ENCODE data around the gene FAM107B. TPM values are rescaled to one million over a fixed set of nuclear protein-coding genes. Genes with fewer than 3 reads are reported as not detected.

Gene FAM107B
- total and polyA plus RNA-seq, 2 of the 4 experiments (the other 2 are of a cell fraction): 26.4 to 27.1 TPM

DNA sequence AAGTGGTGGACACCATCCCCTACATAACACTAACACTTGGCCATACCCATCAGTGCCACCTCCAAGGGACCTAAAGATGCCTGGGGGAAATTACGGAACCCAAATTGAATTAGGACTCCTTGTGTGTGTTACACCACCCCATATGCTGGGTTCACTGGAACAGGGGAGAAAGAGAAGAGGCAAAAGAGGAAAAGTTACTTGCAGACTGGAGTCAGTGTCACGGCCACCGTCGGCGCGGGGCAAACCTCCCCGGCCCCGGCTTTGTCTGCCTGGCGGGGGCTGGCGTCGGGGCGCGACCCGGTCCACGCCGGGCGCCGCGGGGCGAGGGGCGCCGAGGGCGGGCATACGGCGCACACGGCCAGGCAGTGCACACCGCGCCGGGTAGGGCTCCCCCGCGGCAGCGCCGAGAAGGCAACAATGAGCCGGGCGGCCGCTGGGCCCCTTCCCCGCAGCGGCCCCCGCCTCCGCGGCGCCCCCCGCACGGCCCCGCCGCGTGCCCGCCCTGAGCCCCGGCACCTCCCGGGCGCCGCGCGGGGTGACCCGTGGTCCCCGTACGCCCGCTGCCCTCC is 171.1 kb downstream of the FAM107B start:
- Histone ChIP-seq H3K23ac (ENCODE audit: low read depth, low read length) (peak overlapping the region; percentile 74), H3K4me2 (ENCODE audit: low read depth, low read length) (peak overlapping the region; percentile 84), H3K27me3 (ENCODE audit: control insufficient read depth, insufficient read depth, low read length) (no peaks in the 10 kb centered on the region), H4K91ac (ENCODE audit: insufficient read depth, low read depth, low read length) (peak overlapping the region; percentile 85), H4K5ac (ENCODE audit: low read depth, low read length) (peak overlapping the region; percentile 40; the same call in 1 of the 2 replicates), H3K27ac (ENCODE audit: insufficient read depth, low read length) (peak overlapping the region; percentile 94), H3K14ac (replicated peaks; ENCODE audit: low read depth, low read length) (peak overlapping the region; percentile 66), H2AK9ac (replicated peaks; ENCODE audit: low read depth, low read length, poor library complexity) (peak overlapping the region; percentile 60), H2AFZ (replicated peaks; ENCODE audit: low read length, poor library complexity) (peak overlapping the region; percentile 82), H3K18ac (ENCODE audit: low read depth, low read length) (peak overlapping the region; percentile 84; the same call in 1 of the 2 replicates), H2AK5ac (ENCODE audit: low read depth, low read length) (peak overlapping the region; percentile 59), H2BK15ac (ENCODE audit: low read depth, low read length) (peak overlapping the region; percentile 51; the same call in 2 of the 3 replicates), H3K4me1 (ENCODE audit: control insufficient read depth, insufficient read depth, low read length) (peaks cover 9% of the 10 kb centered on the region), H2BK120ac (ENCODE audit: low read depth, low read length) (peak overlapping the region; percentile 48), H3K4ac (ENCODE audit: low read depth, low read length) (peak overlapping the region; percentile 88), H3K9ac (ENCODE audit: low read depth, low read length) (peak overlapping the region; percentile 94), H3K9me1 (ENCODE audit: insufficient read depth, low read length) (peaks cover 31% of the 10 kb centered on the region), H4K20me1 (ENCODE audit: insufficient read depth, low read length) (peaks cover 47% of the 10 kb centered on the region), H3K9me3 (ENCODE audit: control insufficient read depth, insufficient read depth, low read length) (no peaks in the 10 kb centered on the region), H2BK5ac (ENCODE audit: low read depth, low read length, poor library complexity, severe bottlenecking) (peak overlapping the region; percentile 34), H4K8ac (ENCODE audit: low read depth in 2 of 2, low read length in 2 of 2) (peak overlapping the region; percentile 11 to 71; a peak in 2 of 4 replicates), H3K36me3 (ENCODE audit: control insufficient read depth, insufficient read depth, low read length) (peaks cover 24% of the 10 kb centered on the region), H3K56ac (ENCODE audit: extremely low read depth, insufficient read depth, low read length) (peak overlapping the region; percentile 95), H3K4me3 (ENCODE audit: insufficient read depth, low read depth, low read length) (peak overlapping the region; percentile 99), H3K79me1 (ENCODE audit: low read depth in 1 of 2, low read length in 2 of 2) (peaks cover 0 to 59% of the 10 kb centered on the region in 2 experiments; a peak in 2 of 4 replicates), H2BK20ac (ENCODE audit: low read depth, low read length) (peak overlapping the region; percentile 13)
- BruUV-seq (replicated peaks): no TSS peak
- DNase-seq (no peak), ATAC-seq (ENCODE audit: low read depth) (peak; percentile 42)
- TF ChIP-seq POLR2A (IDR thresholded peaks at IDR 0.05; ENCODE audit: low read depth, low read length): no peak
- TF ChIP-seq FOS (IDR thresholded peaks at IDR 0.05; ENCODE audit: low read depth, low read length): no peak
- TF ChIP-seq MAZ (IDR thresholded peaks at IDR 0.05; ENCODE audit: borderline replicate concordance, low read depth, low read length): no peak
- TF ChIP-seq USF2 (IDR thresholded peaks at IDR 0.05; ENCODE audit: low read depth, low read length): no peak
- TF ChIP-seq, protein P1, sequence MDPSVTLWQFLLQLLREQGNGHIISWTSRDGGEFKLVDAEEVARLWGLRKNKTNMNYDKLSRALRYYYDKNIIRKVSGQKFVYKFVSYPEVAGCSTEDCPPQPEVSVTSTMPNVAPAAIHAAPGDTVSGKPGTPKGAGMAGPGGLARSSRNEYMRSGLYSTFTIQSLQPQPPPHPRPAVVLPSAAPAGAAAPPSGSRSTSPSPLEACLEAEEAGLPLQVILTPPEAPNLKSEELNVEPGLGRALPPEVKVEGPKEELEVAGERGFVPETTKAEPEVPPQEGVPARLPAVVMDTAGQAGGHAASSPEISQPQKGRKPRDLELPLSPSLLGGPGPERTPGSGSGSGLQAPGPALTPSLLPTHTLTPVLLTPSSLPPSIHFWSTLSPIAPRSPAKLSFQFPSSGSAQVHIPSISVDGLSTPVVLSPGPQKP (IDR thresholded peaks at IDR 0.05; ENCODE audit: borderline replicate concordance, low read depth, low read length): no peak
- WGBS, 2 experiments (ENCODE audit: extremely low coverage in 2 of 2, insufficient read length in 1 of 2): 2% methylated on average over 43 of the region's 58 CpGs; no CpG with 5 or more reads in 1 of the 2 experiments
- CTCF ChIA-PET: no interaction called here
- intact Hi-C loops (cut with micrococcal nuclease) (loop anchor here (1.0 to 5.0 kb wide), 5 partner anchors 15 to 234 kb away; partner anchors contain the start of genes CDNF, HSPA14 and MSANTD7), in situ Hi-C loops (cut with MboI; ENCODE audit: low sequenced_read_pairs) (no loop called here), dilution Hi-C loops (cut with HindIII; ENCODE audit: low sequenced_read_pairs, unreplicated experiment) (no loop called here)
- POLR2A ChIA-PET (ENCODE audit: unreplicated experiment): no interaction called here

All from IMR-90 (cell line).